GM23338 (cell line): ENCODE data around the gene ALDH5A1. TPM values are rescaled to one million over a fixed set of nuclear protein-coding genes. Genes with fewer than 3 reads are reported as not detected.

Source experiments
- ATAC-seq: fragments of 200-7000 bp; cut with Tn5 transposase; 3 replicates; pipeline ENCODE4 v1.9.1; 2020
- DNase-seq: peaks from one replicate; pipeline ENCODE4 v3.0.0-alpha.2; 2015; ENCODE audit warnings: low spot score
- H2AFZ ChIP-seq: fragments of 200-600 bp; sonication (generic); 2 replicates; pipeline ENCODE4 v1.8.0; 2016; ENCODE audit warnings: antibody characterized with exemption, mild to moderate bottlenecking, moderate library complexity
- H3F3A ChIP-seq: fragments of 200-600 bp; sonication (generic); replicated peaks from 2 replicates; pipeline ENCODE4 v1.8.0; 2017; ENCODE audit warnings: antibody characterized with exemption, mixed run types, low read depth
- H3K27ac ChIP-seq: fragments of 200-600 bp; sonication (generic); 2 replicates; pipeline ENCODE4 v1.6.1; 2016; ENCODE audit warnings: low read depth
- H3K27me3 ChIP-seq: fragments of 200-600 bp; sonication (generic); 2 replicates; pipeline ENCODE4 v1.8.0; 2016; ENCODE audit warnings: mild to moderate bottlenecking, mixed run types, moderate library complexity; ENCODE audit not compliant: insufficient read depth
- H3K36me3 ChIP-seq: fragments of 200-600 bp; sonication (generic); 2 replicates; pipeline ENCODE4 v1.8.0; 2016; ENCODE audit warnings: mild to moderate bottlenecking; ENCODE audit not compliant: insufficient read depth
- H3K4me1 ChIP-seq: fragments of 200-600 bp; sonication (generic); 2 replicates; pipeline ENCODE4 v1.8.0; 2016; ENCODE audit warnings: mild to moderate bottlenecking, moderate library complexity; ENCODE audit not compliant: insufficient read depth
- H3K4me2 ChIP-seq: fragments of 200-600 bp; sonication (generic); 2 replicates; pipeline ENCODE4 v1.7.1; 2017; ENCODE audit warnings: mixed run types
- H3K4me3 ChIP-seq: fragments of 200-600 bp; sonication (generic); 2 replicates; pipeline ENCODE4 v1.6.1; 2016; ENCODE audit warnings: mixed run types
- H3K79me2 ChIP-seq: fragments of 200-600 bp; sonication (generic); replicated peaks from 2 replicates; pipeline ENCODE4 v1.8.0; 2017; ENCODE audit warnings: mild to moderate bottlenecking; ENCODE audit not compliant: insufficient read depth
- H3K9me2 ChIP-seq: fragments of 200-600 bp; sonication (generic); 2 replicates; pipeline ENCODE4 v1.8.0; 2017; ENCODE audit not compliant: insufficient read depth
- H4K20me1 ChIP-seq: fragments of 200-600 bp; sonication (generic); replicated peaks from 2 replicates; pipeline ENCODE4 v1.8.0; 2017; ENCODE audit warnings: mild to moderate bottlenecking; ENCODE audit not compliant: insufficient read depth
- H3K27ac Mint-ChIP-seq: 2 replicates; pipeline ENCODE4 v1.8.0; 2020; ENCODE audit warnings: inconsistent platforms, mild to moderate bottlenecking, moderate library complexity, mixed read lengths
- H3K27me3 Mint-ChIP-seq: 3 replicates; pipeline ENCODE4 v1.8.0; 2022; ENCODE audit warnings: low read depth, mild to moderate bottlenecking, moderate library complexity, mixed read lengths, inconsistent platforms; ENCODE audit not compliant: insufficient read depth, poor library complexity
- H3K36me3 Mint-ChIP-seq: 3 replicates; pipeline ENCODE4 v1.8.0; 2021; ENCODE audit warnings: low read depth, mild to moderate bottlenecking, inconsistent platforms, moderate library complexity, mixed read lengths
- H3K4me1 Mint-ChIP-seq: 3 replicates; pipeline ENCODE4 v1.8.0; 2020; ENCODE audit warnings: mild to moderate bottlenecking, inconsistent platforms, mixed read lengths
- H3K4me3 Mint-ChIP-seq: 3 replicates; pipeline ENCODE4 v1.8.0; 2021; ENCODE audit warnings: moderate library complexity, mild to moderate bottlenecking, inconsistent platforms, mixed read lengths
- H3K9me3 Mint-ChIP-seq: 3 replicates; pipeline ENCODE4 v1.8.0; 2020; ENCODE audit warnings: moderate library complexity, mild to moderate bottlenecking, inconsistent platforms, mixed read lengths
- CREB1 ChIP-seq: fragments of 250-450 bp; sonication (Bioruptor Pico); IDR thresholded peaks from 2 replicates; pipeline ENCODE4 v1.5.0; 2020; ENCODE audit warnings: low read depth, mild to moderate bottlenecking, moderate library complexity
- CTCF ChIP-seq, 2 experiments: fragments of 200-600 bp in 1 of 2; sonication (generic) in 1 of 2; conservative IDR thresholded peaks; 2 replicates each; pipeline versions ENCODE4 v1.5.1 to v1.6.1; 2016 to 2017; ENCODE audit warnings: antibody characterized with exemption in 2 of 2, low read depth in 2 of 2, mild to moderate bottlenecking in 2 of 2, moderate library complexity in 1 of 2
- ETS1 ChIP-seq: IDR thresholded peaks from 2 replicates; pipeline ENCODE4 v1.6.1; 2016; ENCODE audit warnings: antibody characterized with exemption
- EZH2 ChIP-seq: fragments of 200-600 bp; sonication (generic); IDR thresholded peaks from one replicate; pipeline ENCODE4 v1.8.0; 2017; ENCODE audit warnings: antibody characterized with exemption, mild to moderate bottlenecking, low read depth; ENCODE audit not compliant: unreplicated experiment
- NANOG ChIP-seq: IDR thresholded peaks from 2 replicates; pipeline ENCODE4 v1.6.1; 2016; ENCODE audit warnings: antibody characterized with exemption, borderline replicate concordance
- REST ChIP-seq: IDR thresholded peaks from one replicate; pipeline ENCODE4 v1.6.1; 2018; ENCODE audit warnings: antibody characterized with exemption; ENCODE audit not compliant: unreplicated experiment
- STAT1 ChIP-seq: IDR thresholded peaks from one replicate; pipeline ENCODE4 v1.6.1; 2016; ENCODE audit warnings: antibody characterized with exemption; ENCODE audit not compliant: unreplicated experiment
- ZNF331 ChIP-seq: fragments of 250-450 bp; sonication (Bioruptor Pico); IDR thresholded peaks from 2 replicates; pipeline ENCODE4 v1.5.0; 2020; ENCODE audit warnings: low read depth, mild to moderate bottlenecking, moderate library complexity
- ZNF462 ChIP-seq: fragments of 250-450 bp; sonication (Bioruptor Pico); IDR thresholded peaks from 2 replicates; pipeline ENCODE4 v1.5.0; 2020; ENCODE audit warnings: mild to moderate bottlenecking, moderate library complexity
- polyA plus RNA-seq: library from polyadenylated mRNA; unstranded; fragments of >200 nt; fragmentation: Nextera tagmentation; extraction: Ambion mirVana; gene quantifications from 2 replicates; pipeline ENCODE4 v1.2.1, GENCODE V29; 2016
- total RNA-seq: library from RNA; depleted of rRNA; stranded (reverse); fragments of >200 nt; shearing (Covaris generic); gene quantifications from 2 replicates; pipeline ENCODE4 v1.2.3, GENCODE V29; 2014

Gene ALDH5A1
- total and polyA plus RNA-seq, 2 experiments from 2014 or later = 3.1 to 5.2 TPM

- TF ChIP-seq REST = no peak
These were observed 56.4 kb downstream of the ALDH5A1 start (continued) for GRCh38 chr6:24551139-24551538.

GRCh38 chr6:24554474-24554873 lies 59.7 kb downstream of the ALDH5A1 start:
- ATAC-seq = no peak
- Histone ChIP-seq H3K36me3 (no peaks in the 10 kb centered on the region), H3K27me3 (no peaks in the 10 kb centered on the region), H4K20me1 (no peaks in the 10 kb centered on the region), H3K27ac (no peak overlapping the region), H3K9me2 (no peaks in the 10 kb centered on the region), H2AFZ (no peak overlapping the region), H3F3A (no peaks in the 10 kb centered on the region), H3K4me1 (no peaks in the 10 kb centered on the region), H3K4me3 (no peak overlapping the region), H3K4me2 (no peak overlapping the region), H3K79me2 (no peaks in the 10 kb centered on the region)
- Mint-ChIP-seq H3K4me3 (no peak overlapping the region), H3K4me1 (no peaks in the 10 kb centered on the region), H3K27me3 (peaks cover 1% of the 10 kb centered on the region), H3K36me3 (no peaks in the 10 kb centered on the region), H3K9me3 (no peaks in the 10 kb centered on the region), H3K27ac (no peak overlapping the region)
- no peak for DNase-seq
- TF ChIP-seq ZNF331 (CRISPR knock-in tag) = no peak
- TF ChIP-seq NANOG = no peak
- no peak for TF ChIP-seq ZNF462 (CRISPR knock-in tag)
- no peak for TF ChIP-seq STAT1
- no peak for TF ChIP-seq CREB1 (CRISPR knock-in tag)
- no peak for TF ChIP-seq EZH2
- TF ChIP-seq ETS1 = no peak
- TF ChIP-seq CTCF (conservative IDR thresholded peaks at IDR 0.05; ENCODE audit: low read depth in 2 of 2) = no peak
